BLaER1 treated with 17β-estradiol and CSF1 and Interleukin-3, amounts not matched to agents 10 nM and 100 nM (cell line): ENCODE results near the gene ARAP3.
"Not testable (repeated sequence)": the region's sequence is repeated elsewhere in the genome, so short reads cannot be mapped to it uniquely, and the experiment has no call there.

Experiments
- H3K27ac ChIP-seq, 11 experiments: shearing (Covaris generic); formaldehyde crosslinking; 2 replicates each; pipeline ENCODE4 v1.8.1; 2022
- H3K27me3 ChIP-seq, 11 experiments: shearing (Covaris generic); formaldehyde crosslinking; 2 replicates each; pipeline ENCODE4 v1.8.1; 2022
- H3K36me3 ChIP-seq, 11 experiments: shearing (Covaris generic); formaldehyde crosslinking; 2 replicates each; pipeline ENCODE4 v1.8.1; 2022
- H3K4me1 ChIP-seq, 10 experiments: shearing (Covaris generic); formaldehyde crosslinking; 2 replicates each; pipeline ENCODE4 v1.8.1; 2022
- H3K4me2 ChIP-seq, 11 experiments: shearing (Covaris generic); formaldehyde crosslinking; 2 replicates each; pipeline ENCODE4 v1.8.1; 2022
- H3K4me3 ChIP-seq, 10 experiments: shearing (Covaris generic); formaldehyde crosslinking; 2 replicates each; pipeline ENCODE4 v1.8.1; 2022
- H3K9ac ChIP-seq, 11 experiments: shearing (Covaris generic); formaldehyde crosslinking; 2 replicates each; pipeline ENCODE4 v1.8.1; 2022
- H3K9me3 ChIP-seq, 11 experiments: shearing (Covaris generic); formaldehyde crosslinking; replicated peaks in 1 of 11; 2 replicates each; pipeline ENCODE4 v1.8.1; 2022
- H4K20me1 ChIP-seq, 11 experiments: shearing (Covaris generic); formaldehyde crosslinking; 2 replicates each; pipeline ENCODE4 v1.8.1; 2022
- Cebpa-rat ChIP-seq, 11 experiments: shearing (Covaris generic); IDR thresholded peaks; 2 replicates each; pipeline ENCODE4 v1.8.1; 2022

ARAP3 gene, protein sequence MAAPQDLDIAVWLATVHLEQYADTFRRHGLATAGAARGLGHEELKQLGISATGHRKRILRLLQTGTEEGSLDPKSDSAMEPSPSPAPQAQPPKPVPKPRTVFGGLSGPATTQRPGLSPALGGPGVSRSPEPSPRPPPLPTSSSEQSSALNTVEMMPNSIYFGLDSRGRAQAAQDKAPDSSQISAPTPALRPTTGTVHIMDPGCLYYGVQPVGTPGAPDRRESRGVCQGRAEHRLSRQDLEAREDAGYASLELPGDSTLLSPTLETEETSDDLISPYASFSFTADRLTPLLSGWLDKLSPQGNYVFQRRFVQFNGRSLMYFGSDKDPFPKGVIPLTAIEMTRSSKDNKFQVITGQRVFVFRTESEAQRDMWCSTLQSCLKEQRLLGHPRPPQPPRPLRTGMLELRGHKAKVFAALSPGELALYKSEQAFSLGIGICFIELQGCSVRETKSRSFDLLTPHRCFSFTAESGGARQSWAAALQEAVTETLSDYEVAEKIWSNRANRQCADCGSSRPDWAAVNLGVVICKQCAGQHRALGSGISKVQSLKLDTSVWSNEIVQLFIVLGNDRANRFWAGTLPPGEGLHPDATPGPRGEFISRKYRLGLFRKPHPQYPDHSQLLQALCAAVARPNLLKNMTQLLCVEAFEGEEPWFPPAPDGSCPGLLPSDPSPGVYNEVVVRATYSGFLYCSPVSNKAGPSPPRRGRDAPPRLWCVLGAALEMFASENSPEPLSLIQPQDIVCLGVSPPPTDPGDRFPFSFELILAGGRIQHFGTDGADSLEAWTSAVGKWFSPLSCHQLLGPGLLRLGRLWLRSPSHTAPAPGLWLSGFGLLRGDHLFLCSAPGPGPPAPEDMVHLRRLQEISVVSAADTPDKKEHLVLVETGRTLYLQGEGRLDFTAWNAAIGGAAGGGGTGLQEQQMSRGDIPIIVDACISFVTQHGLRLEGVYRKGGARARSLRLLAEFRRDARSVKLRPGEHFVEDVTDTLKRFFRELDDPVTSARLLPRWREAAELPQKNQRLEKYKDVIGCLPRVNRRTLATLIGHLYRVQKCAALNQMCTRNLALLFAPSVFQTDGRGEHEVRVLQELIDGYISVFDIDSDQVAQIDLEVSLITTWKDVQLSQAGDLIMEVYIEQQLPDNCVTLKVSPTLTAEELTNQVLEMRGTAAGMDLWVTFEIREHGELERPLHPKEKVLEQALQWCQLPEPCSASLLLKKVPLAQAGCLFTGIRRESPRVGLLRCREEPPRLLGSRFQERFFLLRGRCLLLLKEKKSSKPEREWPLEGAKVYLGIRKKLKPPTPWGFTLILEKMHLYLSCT (N-terminal part only)

DNA sequence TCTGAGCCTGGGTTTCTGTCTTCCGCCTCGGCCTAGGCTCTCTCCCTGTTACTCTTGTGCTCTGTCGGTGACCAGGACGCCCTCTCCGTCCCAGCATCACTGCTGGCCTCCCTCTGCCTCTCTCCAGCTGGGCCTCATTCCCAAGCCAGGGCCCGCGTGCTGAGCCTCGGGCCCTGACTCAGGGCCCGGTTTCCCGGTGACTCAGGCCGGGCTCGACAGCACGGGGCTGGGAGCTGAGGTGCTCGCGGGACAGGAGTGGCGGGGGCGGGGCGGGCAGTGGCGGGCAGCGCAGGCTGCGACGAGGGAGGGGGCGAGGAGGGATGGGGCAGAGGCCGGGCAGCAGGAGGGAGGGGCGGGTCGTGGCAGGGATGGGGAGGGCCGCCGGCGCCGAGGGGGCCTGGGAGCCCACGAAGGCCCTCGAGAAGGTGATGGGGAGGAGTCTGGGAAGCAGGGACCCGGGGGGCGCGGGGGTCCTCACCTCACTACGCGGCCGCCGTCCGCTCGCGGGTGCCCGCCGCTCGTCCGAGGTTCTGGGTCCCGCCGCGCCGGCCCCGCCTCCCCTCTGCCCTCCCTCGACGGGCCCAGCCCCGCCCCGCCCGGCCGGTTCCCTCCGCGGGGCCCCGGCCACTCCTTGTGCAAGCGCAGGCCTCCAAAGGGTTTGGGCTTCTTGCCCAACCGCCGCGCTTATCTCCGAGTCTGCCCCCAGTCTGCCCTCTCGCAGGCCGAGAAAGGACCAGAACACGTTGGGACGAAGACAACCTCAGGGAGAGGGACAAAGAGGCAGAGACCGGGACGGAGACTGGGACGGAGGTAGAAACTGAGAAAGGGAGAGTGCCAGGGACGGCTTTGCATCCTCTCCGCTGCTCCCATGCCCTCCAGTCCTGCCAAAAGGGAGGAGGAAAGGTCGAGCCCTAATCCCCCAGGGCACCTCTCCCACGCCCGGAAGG lies at the start of gene ARAP3:
Gene ARAP3, minus strand, starts transcription at position 536 of the 947 bp plus-strand sequence. CDS start 1,744 bp downstream, outside the sequence.
- peak in 5 of 11 experiments; percentile 17 to 79 (median 51); a peak in 6 of 22 replicates for TF ChIP-seq Cebpa-rat (IDR thresholded peaks at IDR 0.05)
- Histone ChIP-seq H3K27me3 (no peaks in the 10 kb centered on the region), H3K36me3 (peaks cover 0 to 24% (median 4%) of the 10 kb centered on the region in 11 experiments; a peak in 6 of 22 replicates), H3K4me2 (peak within 1 kb of the TSS; percentile 90 to 100 (median 99)), H3K4me3 (peak within 1 kb of the TSS; percentile 49 to 71 (median 58)), H3K27ac (peak within 1 kb of the TSS; percentile 55 to 94 (median 87); a peak in 21 of 22 replicates), H3K9me3 (no peaks in the 10 kb centered on the region), H3K9ac (peak within 1 kb of the TSS; percentile 70 to 86 (median 80)), H3K4me1 (peaks cover 58 to 77% (median 70%) of the 10 kb centered on the region in 10 experiments), H4K20me1 (peaks cover 0 to 19% (median 0%) of the 10 kb centered on the region in 11 experiments; a peak in 3 of 22 replicates)

DNA sequence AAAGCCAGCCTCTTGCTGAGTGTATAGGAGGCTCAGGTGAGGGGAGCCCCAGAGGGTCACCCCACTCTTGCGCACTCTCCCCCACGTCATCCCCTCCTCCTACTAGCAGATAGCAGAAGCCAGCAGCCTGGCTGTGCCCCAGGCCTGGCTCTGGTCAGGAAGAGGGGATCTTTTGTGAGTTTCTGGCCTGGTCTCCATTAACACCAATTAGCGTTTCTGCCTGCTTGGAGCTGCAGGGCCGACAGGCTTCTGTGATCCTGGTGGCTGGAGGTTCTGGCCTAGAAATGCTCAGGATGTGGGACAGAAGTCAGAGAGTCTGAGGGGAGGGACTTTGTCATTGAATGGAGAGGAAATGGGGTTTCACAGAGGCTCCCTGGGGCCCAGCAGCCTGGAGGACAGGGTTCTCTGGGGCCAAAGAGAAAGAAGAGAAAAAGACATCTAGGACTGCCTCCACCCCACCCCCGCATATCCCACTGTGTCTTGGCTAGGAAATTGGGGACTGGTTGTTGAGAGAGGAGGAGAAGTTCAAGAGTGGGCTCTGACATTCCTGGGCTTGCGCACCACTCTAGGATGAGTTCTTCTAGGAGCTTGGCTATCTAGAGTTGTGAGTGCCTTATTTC lies 47.5 kb upstream of the ARAP3 start:
- H3K36me3 ChIP-seq: no peaks in the 10 kb centered on the region
- H3K27ac ChIP-seq: no peak overlapping the region
- H4K20me1 ChIP-seq: peaks cover 0 to 15% (median 0%) of the 10 kb centered on the region in 11 experiments; a peak in 8 of 22 replicates
- TF ChIP-seq Cebpa-rat (IDR thresholded peaks at IDR 0.05): no peak
- peaks cover 0 to 22% (median 15%) of the 10 kb centered on the region in 10 experiments; a peak in 14 of 20 replicates for H3K4me1 ChIP-seq
- H3K9ac ChIP-seq: no peak overlapping the region
- peak overlapping the region in 8 of 11 experiments; percentile 4 to 56 (median 40); a peak in 14 of 22 replicates for H3K4me2 ChIP-seq
- H3K4me3 ChIP-seq: no peak overlapping the region
- H3K27me3 ChIP-seq: no peaks in the 10 kb centered on the region
- no peaks in the 10 kb centered on the region for H3K9me3 ChIP-seq

DNA sequence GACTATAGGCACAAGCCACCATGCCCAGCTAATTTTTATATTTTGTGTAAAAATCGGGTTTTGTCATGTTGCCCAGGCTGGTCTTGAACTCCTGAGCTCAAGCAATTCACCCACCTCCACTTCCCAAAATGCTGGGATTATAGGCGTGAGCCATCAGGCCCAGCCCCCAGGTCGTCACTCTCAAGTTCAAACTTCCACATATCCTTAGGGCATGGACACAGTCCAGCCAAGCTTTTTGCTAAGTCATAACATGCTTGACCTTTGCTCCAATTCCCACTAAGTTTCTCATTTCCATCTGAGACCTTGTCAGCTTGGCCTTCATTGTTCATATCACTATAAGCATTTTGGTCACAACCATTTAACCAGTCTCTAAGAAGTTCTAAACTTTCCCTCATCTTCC lies 43.9 kb upstream of the ARAP3 start:
- no peak for TF ChIP-seq Cebpa-rat (IDR thresholded peaks at IDR 0.05)
- no peak overlapping the region for H3K4me3 ChIP-seq
- H3K27ac ChIP-seq: no peak overlapping the region
- H3K4me2 ChIP-seq: no peak overlapping the region
- H3K4me1 ChIP-seq: peaks cover 0 to 13% (median 11%) of the 10 kb centered on the region in 10 experiments; a peak in 13 of 20 replicates
- H3K9ac ChIP-seq: no peak overlapping the region
- no peaks in the 10 kb centered on the region for H3K9me3 ChIP-seq
- H4K20me1 ChIP-seq: no peaks in the 10 kb centered on the region; a peak in 2 of 22 replicates
- no peaks in the 10 kb centered on the region for H3K36me3 ChIP-seq
- H3K27me3 ChIP-seq: no peaks in the 10 kb centered on the region

DNA sequence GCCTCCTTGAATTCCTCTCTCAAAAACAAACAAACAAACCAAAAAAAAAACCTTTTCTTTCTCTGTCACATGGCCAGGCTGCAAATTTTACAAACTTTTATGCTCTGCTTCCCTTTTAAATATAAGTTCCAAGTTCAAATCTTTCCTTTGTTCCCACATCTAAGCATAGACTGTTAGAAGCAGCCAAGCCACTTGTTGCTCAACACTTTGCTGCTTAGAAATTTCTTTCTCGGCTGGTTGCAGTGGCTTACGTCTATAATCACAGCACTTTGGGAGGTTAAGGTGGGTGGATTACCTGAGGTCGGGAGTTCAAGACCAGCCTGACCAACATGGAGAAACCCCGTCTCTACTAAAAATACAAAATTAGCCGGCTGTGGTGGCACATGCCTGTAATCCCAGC lies 43.1 kb upstream of the ARAP3 start:
- H3K4me3 ChIP-seq, H3K27me3 ChIP-seq, H3K4me2 ChIP-seq, H3K36me3 ChIP-seq, H4K20me1 ChIP-seq, H3K9me3 ChIP-seq, H3K27ac ChIP-seq, H3K9ac ChIP-seq: not testable (repeated sequence)
- H3K4me1 ChIP-seq: peaks cover 0 to 13% (median 11%) of the 10 kb centered on the region in 10 experiments; a peak in 13 of 20 replicates

DNA sequence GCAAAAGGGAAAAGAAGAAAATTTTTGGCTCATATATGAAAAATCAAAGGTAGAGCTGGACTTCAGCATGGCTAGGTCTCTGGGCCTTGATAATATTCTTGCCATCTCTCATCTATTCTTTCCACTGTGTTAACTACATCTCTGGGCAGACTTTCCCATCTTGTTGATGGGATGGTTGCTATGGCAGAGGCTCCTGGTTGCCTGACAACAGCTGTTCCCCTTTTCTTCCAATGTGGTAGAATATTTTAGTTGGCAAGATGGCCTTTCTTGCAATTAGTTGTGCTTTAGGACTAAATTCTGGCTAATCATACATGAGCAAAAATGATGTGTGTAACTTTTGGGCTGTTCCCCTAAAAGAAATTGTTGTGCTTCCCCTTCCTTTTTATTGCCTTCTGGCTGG lies 40.2 kb upstream of the ARAP3 start:
- H3K9me3 ChIP-seq: no peaks in the 10 kb centered on the region
- no peak overlapping the region for H3K9ac ChIP-seq
- no peaks in the 10 kb centered on the region for H4K20me1 ChIP-seq
- no peaks in the 10 kb centered on the region for H3K27me3 ChIP-seq
- no peak overlapping the region for H3K4me2 ChIP-seq
- H3K27ac ChIP-seq: no peak overlapping the region
- no peaks in the 10 kb centered on the region for H3K4me1 ChIP-seq
- TF ChIP-seq Cebpa-rat (IDR thresholded peaks at IDR 0.05): no peak
- no peak overlapping the region for H3K4me3 ChIP-seq
- no peaks in the 10 kb centered on the region for H3K36me3 ChIP-seq

DNA sequence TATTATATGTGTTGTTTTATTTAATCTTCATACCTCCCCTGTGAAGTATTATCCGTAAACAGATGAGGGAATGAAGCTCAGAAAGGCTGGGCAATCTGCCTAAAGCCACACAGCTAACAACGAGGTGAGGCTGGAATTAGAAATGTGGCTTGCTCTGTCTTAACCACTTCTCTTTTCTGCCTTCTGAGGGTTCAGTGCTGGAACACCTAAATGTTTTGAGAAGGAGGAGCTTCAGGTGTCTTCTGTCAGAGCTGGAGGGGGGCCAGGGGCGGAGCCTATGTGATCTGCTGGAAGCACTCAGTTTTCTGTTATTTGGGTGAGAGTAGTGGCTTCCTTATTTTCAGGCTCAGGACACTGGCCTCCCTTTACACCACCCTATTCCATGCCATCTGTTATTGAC lies 35.0 kb upstream of the ARAP3 start:
- Histone ChIP-seq H3K27ac (no peak overlapping the region), H3K27me3 (no peaks in the 10 kb centered on the region), H3K4me3 (no peak overlapping the region), H3K9me3 (no peaks in the 10 kb centered on the region), H3K9ac (no peak overlapping the region), H3K4me2 (no peak overlapping the region), H3K36me3 (no peaks in the 10 kb centered on the region), H3K4me1 (peaks cover 0 to 21% (median 13%) of the 10 kb centered on the region in 10 experiments; a peak in 14 of 20 replicates), H4K20me1 (no peaks in the 10 kb centered on the region)
- TF ChIP-seq Cebpa-rat (IDR thresholded peaks at IDR 0.05): no peak

DNA sequence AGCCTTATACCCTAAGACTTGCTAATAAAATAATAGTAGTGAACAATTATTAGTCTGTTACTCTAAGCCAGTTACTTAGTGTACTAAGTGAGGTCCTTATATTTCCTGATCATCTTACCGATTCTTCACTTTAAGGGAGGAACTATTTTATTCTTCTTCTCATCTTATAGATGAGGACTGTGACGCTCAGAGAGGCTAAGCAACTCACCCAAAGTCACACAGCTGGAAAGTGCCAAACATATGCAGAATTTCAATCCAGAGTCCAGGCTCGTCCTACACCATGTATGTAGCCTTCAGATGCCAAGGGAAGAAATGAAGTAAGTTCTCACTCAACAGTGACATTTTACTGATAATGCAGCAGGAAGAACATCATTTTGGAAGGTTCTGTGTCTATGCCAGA lies 34.4 kb upstream of the ARAP3 start:
- Histone ChIP-seq H3K4me3 (no peak overlapping the region), H3K4me2 (no peak overlapping the region), H3K27ac (no peak overlapping the region), H3K27me3 (no peaks in the 10 kb centered on the region), H3K4me1 (peaks cover 0 to 21% (median 13%) of the 10 kb centered on the region in 10 experiments; a peak in 14 of 20 replicates), H3K36me3 (no peaks in the 10 kb centered on the region), H4K20me1 (no peaks in the 10 kb centered on the region), H3K9me3 (no peaks in the 10 kb centered on the region), H3K9ac (no peak overlapping the region)
- TF ChIP-seq Cebpa-rat (IDR thresholded peaks at IDR 0.05): no peak
